Suprapubic skin (tissue), 3 donors: ENCODE measurements around the gene TTBK2.

Source experiments
- POLR2A ChIP-seq, 2 donors: fragments of 450-650 bp; IDR thresholded peaks; one replicate each; pipeline ENCODE4 v1.6.1; 2017; ENCODE audit warnings: antibody characterized with exemption in 2 of 2, mild to moderate bottlenecking in 2 of 2, moderate library complexity in 2 of 2
- TF ChIP-seq, protein P1 (sequence below), 2 donors: fragments of 200-600 bp in 1 of 2; fragments of 450-650 bp in 1 of 2; sonication (generic) in 1 of 2; IDR thresholded peaks; one replicate each; pipeline ENCODE4 v1.5.1; 2016 to 2019; ENCODE audit warnings: antibody characterized with exemption in 2 of 2, mild to moderate bottlenecking in 1 of 2, moderate library complexity in 1 of 2

DNA sequence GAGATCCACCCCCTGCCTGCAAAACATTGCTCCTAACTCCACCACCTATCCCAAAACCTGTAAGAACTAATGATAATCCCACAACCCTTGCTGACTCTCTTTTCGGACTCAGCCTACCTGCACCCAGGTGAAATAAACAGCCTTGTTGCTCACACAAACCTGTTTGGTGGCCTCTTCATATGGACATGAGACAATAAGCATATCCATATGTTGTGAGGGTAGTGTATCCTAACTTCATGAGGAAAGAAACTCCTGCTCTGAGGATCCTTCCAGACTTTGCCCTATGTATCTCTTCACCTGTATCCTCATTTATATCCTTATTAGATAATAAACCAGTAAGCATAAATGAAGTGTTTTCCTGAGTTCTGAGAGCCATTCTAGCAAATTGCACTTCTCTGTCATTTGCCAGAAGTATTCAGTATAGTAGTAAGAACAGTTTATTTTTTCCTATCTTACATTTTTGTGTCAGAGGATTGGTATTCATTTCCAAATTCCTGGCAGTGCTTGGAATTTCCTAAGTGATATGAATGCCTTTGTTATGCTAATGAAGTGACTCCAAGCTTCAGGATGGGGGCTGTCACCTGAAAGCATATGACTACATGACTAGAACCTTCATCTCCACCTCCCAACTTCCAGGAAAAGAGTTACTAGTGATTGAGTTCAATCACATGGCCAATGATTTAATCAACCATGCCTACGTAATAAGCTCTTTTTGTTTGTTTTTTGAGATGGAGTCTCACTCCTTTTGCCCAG lies 30.2 kb downstream of the TTBK2 start:
- TF ChIP-seq POLR2A (IDR thresholded peaks at IDR 0.05), result no peak
- TF ChIP-seq, protein P1, sequence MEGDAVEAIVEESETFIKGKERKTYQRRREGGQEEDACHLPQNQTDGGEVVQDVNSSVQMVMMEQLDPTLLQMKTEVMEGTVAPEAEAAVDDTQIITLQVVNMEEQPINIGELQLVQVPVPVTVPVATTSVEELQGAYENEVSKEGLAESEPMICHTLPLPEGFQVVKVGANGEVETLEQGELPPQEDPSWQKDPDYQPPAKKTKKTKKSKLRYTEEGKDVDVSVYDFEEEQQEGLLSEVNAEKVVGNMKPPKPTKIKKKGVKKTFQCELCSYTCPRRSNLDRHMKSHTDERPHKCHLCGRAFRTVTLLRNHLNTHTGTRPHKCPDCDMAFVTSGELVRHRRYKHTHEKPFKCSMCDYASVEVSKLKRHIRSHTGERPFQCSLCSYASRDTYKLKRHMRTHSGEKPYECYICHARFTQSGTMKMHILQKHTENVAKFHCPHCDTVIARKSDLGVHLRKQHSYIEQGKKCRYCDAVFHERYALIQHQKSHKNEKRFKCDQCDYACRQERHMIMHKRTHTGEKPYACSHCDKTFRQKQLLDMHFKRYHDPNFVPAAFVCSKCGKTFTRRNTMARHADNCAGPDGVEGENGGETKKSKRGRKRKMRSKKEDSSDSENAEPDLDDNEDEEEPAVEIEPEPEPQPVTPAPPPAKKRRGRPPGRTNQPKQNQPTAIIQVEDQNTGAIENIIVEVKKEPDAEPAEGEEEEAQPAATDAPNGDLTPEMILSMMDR (IDR thresholded peaks at IDR 0.05), result no peak
